ENCODE data around the gene TAF11L13. TPM values are rescaled to one million over a fixed set of nuclear protein-coding genes. Genes with fewer than 3 reads are reported as not detected.
"Not testable (repeated sequence)": the region's sequence is repeated elsewhere in the genome, so short reads cannot be mapped to it uniquely, and the experiment has no call there.

TAF11L13 gene
- total RNA-seq (2014; rRNA removed; shearing (Covaris generic)) = not detected in 2 replicates

- DNase-seq (ENCODE audit: low read depth) = not testable (repeated sequence)
These were observed at the start of gene TAF11L13 for GRCh38 chr5:17631788-17632187. TSS of gene TAF11L13 (plus strand) at chr5:17632088.

- not testable (repeated sequence) for DNase-seq (ENCODE audit: low read depth)
These were observed 46.2 kb upstream of the TAF11L13 start, which contains the start of gene TAF11L7 for GRCh38 chr5:17585658-17586057. TSS of gene TAF11L7 (minus strand) at chr5:17585758.

- DNase-seq (ENCODE audit: low read depth) = not testable (repeated sequence)
These were observed 41.0 kb upstream of the TAF11L13 start, which contains the start of gene TAF11L8 for GRCh38 chr5:17590860-17591259. TSS of gene TAF11L8 (minus strand) at chr5:17590960.

- DNase-seq (ENCODE audit: low read depth) = not testable (repeated sequence)
These were observed 37.6 kb upstream of the TAF11L13 start, which contains the start of gene TAF11L9 for GRCh38 chr5:17594255-17594654. TSS of gene TAF11L9 (minus strand) at chr5:17594394.

- not testable (repeated sequence) for DNase-seq (ENCODE audit: low read depth)
These were observed 34.2 kb upstream of the TAF11L13 start, which contains the start of gene TAF11L10 for GRCh38 chr5:17597728-17598127. TSS of gene TAF11L10 (minus strand) at chr5:17597828.

GRCh38 chr5:17603880-17604279 is 28.0 kb upstream of the TAF11L13 start, which contains the start of gene TAF11L11:
TSS of gene TAF11L11 (plus strand) at chr5:17604183.
- not testable (repeated sequence) for DNase-seq (ENCODE audit: low read depth)

- DNase-seq (ENCODE audit: low read depth) = no peak
These were observed 26.9 kb upstream of the TAF11L13 start for GRCh38 chr5:17604951-17605350.

- not testable (repeated sequence) for DNase-seq (ENCODE audit: low read depth)
These were observed 24.4 kb upstream of the TAF11L13 start for GRCh38 chr5:17607461-17607860.

- not testable (repeated sequence) for DNase-seq (ENCODE audit: low read depth)
These were observed 21.8 kb upstream of the TAF11L13 start, which contains the start of gene TAF11L12 for GRCh38 chr5:17610092-17610491. TSS of gene TAF11L12 (plus strand) at chr5:17610392.

GRCh38 chr5:17614872-17615605 is 16.8 kb upstream of the TAF11L13 start:
- no peak for DNase-seq (ENCODE audit: low read depth)

- DNase-seq (ENCODE audit: low read depth) = no peak
These were observed 12.5 kb upstream of the TAF11L13 start for GRCh38 chr5:17619354-17619753.

GRCh38 chr5:17620627-17621026 is 11.3 kb upstream of the TAF11L13 start:
- no peak for DNase-seq (ENCODE audit: low read depth)

GRCh38 chr5:17625686-17626085 is 6.2 kb upstream of the TAF11L13 start:
- DNase-seq (ENCODE audit: low read depth) = no peak

GRCh38 chr5:17634160-17634559 is 2.3 kb downstream of the TAF11L13 start, which contains the start of gene TAF11L14:
TSS of gene TAF11L14 (plus strand) at chr5:17634460.
- no peak for DNase-seq (ENCODE audit: low read depth)

- DNase-seq (ENCODE audit: low read depth) = not testable (repeated sequence)
These were observed 17.3 kb downstream of the TAF11L13 start for GRCh38 chr5:17649232-17649631.

GRCh38 chr5:17655201-17655759 is 23.4 kb downstream of the TAF11L13 start:
- not testable (repeated sequence) for DNase-seq (ENCODE audit: low read depth)

- no peak for DNase-seq (ENCODE audit: low read depth)
These were observed 24.0 kb downstream of the TAF11L13 start for GRCh38 chr5:17655921-17656320.

- DNase-seq (ENCODE audit: low read depth) = no peak
These were observed 31.3 kb downstream of the TAF11L13 start for GRCh38 chr5:17663182-17663581.

GRCh38 chr5:17665836-17666235 is 33.9 kb downstream of the TAF11L13 start:
- no peak for DNase-seq (ENCODE audit: low read depth)

GRCh38 chr5:17666726-17667235 is 34.9 kb downstream of the TAF11L13 start:
- no peak for DNase-seq (ENCODE audit: low read depth)

GRCh38 chr5:17670353-17670752 is 38.5 kb downstream of the TAF11L13 start:
- DNase-seq (ENCODE audit: low read depth) = no peak

GRCh38 chr5:17678751-17679324 is 47.0 kb downstream of the TAF11L13 start:
- no peak for DNase-seq (ENCODE audit: low read depth)

All from RPMI7951 (cell line).